Measurements from ENCODE around the gene RALGPS1. TPM values are rescaled to one million over a fixed set of nuclear protein-coding genes. Genes with fewer than 3 reads are reported as not detected.

The RALGPS1 gene
- total and polyA plus RNA-seq, 2 of the 13 experiments (the other 11 are each of a cell fraction or from before 2014, with no cell fraction given), result 3.7 to 6.5 TPM

- H3K9ac ChIP-seq (ENCODE audit: insufficient read depth, low read depth, low read length), result no peak overlapping the region
- BruUV-seq (replicated peaks), result no TSS peak
- POLR2A ChIA-PET, result no interaction called here
- no peak overlapping the region for H3K4me3 ChIP-seq (replicated peaks in 1 of 3; ENCODE audit: insufficient read depth in 1 of 3, low read depth in 2 of 3, low read length in 3 of 3)
- no peak overlapping the region for H3K27ac ChIP-seq (ENCODE audit: extremely low read length, insufficient read depth, low read length)
- no peak for ATAC-seq
- H4K20me1 ChIP-seq (ENCODE audit: insufficient read depth, low read length), result no peaks in the 10 kb centered on the region
- H2AFZ ChIP-seq (ENCODE audit: low read length), result no peak overlapping the region
- DNase-seq (ENCODE audit: low spot score), result no peak
- WGBS (ENCODE audit: low lambda C conversion rate), result 91% methylated on average over 8 of the region's 8 CpGs
- intact Hi-C loops (cut with micrococcal nuclease; ENCODE audit: unreplicated experiment) (no loop called here), in situ Hi-C loops (cut with HindIII; ENCODE audit: extremely low pct_ligation_motif_present, low pct_unique_long_range_greater_than_20kb) (no loop called here)
- CTCF ChIA-PET (ENCODE audit: low intra/inter-chr PET ratio, low total read pairs), result no interaction called here
- H3K4me1 ChIP-seq (ENCODE audit: insufficient read depth, low read length), result peaks cover 17% of the 10 kb centered on the region
- H3K4me2 ChIP-seq (ENCODE audit: low read depth, low read length), result no peak overlapping the region
- no peaks in the 10 kb centered on the region for H3K79me2 ChIP-seq (ENCODE audit: insufficient read depth, low read length)
- TF ChIP-seq ZBTB7B (CRISPR knock-in tag; IDR thresholded peaks at IDR 0.05), result no peak
- TF ChIP-seq TOPORS (CRISPR knock-in tag; IDR thresholded peaks at IDR 0.05), result no peak
- TF ChIP-seq NFKB2 (CRISPR knock-in tag; IDR thresholded peaks at IDR 0.05; ENCODE audit: borderline replicate concordance), result no peak
- TF ChIP-seq PHB2 (IDR thresholded peaks at IDR 0.05; ENCODE audit: partially characterized antibody), result no peak
- TF ChIP-seq ZNF781 (CRISPR knock-in tag; IDR thresholded peaks at IDR 0.05; ENCODE audit: borderline replicate concordance, not compliant biosample characterization), result no peak
- TF ChIP-seq HCFC1 (IDR thresholded peaks at IDR 0.05; ENCODE audit: low read depth, low read length), result no peak
- peaks cover 0 to under 1% of the 10 kb centered on the region in 2 experiments; a peak in 1 of 5 replicates for H3K36me3 ChIP-seq (replicated peaks in 1 of 2; ENCODE audit: control insufficient read depth in 1 of 2, insufficient read depth in 2 of 2, low read length in 2 of 2)
- H3K27me3 ChIP-seq (ENCODE audit: control insufficient read depth in 1 of 2, insufficient read depth in 2 of 2, low read length in 2 of 2), result no peaks in the 10 kb centered on the region
- no peaks in the 10 kb centered on the region for H3K9me3 ChIP-seq (ENCODE audit: low read length)
- no peak for FAIRE-seq
Measured at GRCh38 chr9:127087836-127088235, 173.3 kb downstream of the RALGPS1 start.

- Histone ChIP-seq H4K20me1 (ENCODE audit: insufficient read depth, low read length) (no peaks in the 10 kb centered on the region), H3K4me2 (ENCODE audit: low read depth, low read length) (no peak overlapping the region), H3K27me3 (ENCODE audit: control insufficient read depth in 1 of 2, insufficient read depth in 2 of 2, low read length in 2 of 2) (no peaks in the 10 kb centered on the region), H3K9me3 (ENCODE audit: low read length) (no peaks in the 10 kb centered on the region), H3K4me1 (ENCODE audit: insufficient read depth, low read length) (peaks cover 9% of the 10 kb centered on the region), H2AFZ (ENCODE audit: low read length) (no peak overlapping the region), H3K4me3 (replicated peaks in 1 of 3; ENCODE audit: insufficient read depth in 1 of 3, low read depth in 2 of 3, low read length in 3 of 3) (no peak overlapping the region), H3K27ac (ENCODE audit: extremely low read length, insufficient read depth, low read length) (no peak overlapping the region), H3K79me2 (ENCODE audit: insufficient read depth, low read length) (no peaks in the 10 kb centered on the region), H3K9ac (ENCODE audit: insufficient read depth, low read depth, low read length) (no peak overlapping the region), H3K36me3 (replicated peaks in 1 of 2; ENCODE audit: control insufficient read depth in 1 of 2, insufficient read depth in 2 of 2, low read length in 2 of 2) (peaks cover 0 to 2% of the 10 kb centered on the region in 2 experiments; a peak in 2 of 5 replicates)
- in situ Hi-C loops (cut with HindIII; ENCODE audit: extremely low pct_ligation_motif_present, low pct_unique_long_range_greater_than_20kb) (no loop called here), intact Hi-C loops (cut with micrococcal nuclease; ENCODE audit: unreplicated experiment) (no loop called here)
- no peak for ATAC-seq
- DNase-seq (ENCODE audit: low spot score), result no peak
- ChIA-PET CTCF (ENCODE audit: low intra/inter-chr PET ratio, low total read pairs) (no interaction called here), POLR2A (no interaction called here)
- 96% methylated on average over 20 of the region's 27 CpGs for WGBS (ENCODE audit: low lambda C conversion rate)
- no TSS peak for BruUV-seq (replicated peaks)
- no peak for FAIRE-seq
- TF ChIP-seq NBN (conservative IDR thresholded peaks at IDR 0.05), result no peak
- no peak for TF ChIP-seq RFXANK (CRISPR knock-in tag; IDR thresholded peaks at IDR 0.05)
- TF ChIP-seq SSRP1 (CRISPR knock-in tag; IDR thresholded peaks at IDR 0.05), result no peak
- TF ChIP-seq CREBL2 (CRISPR knock-in tag; IDR thresholded peaks at IDR 0.05; ENCODE audit: borderline replicate concordance), result no peak
- TF ChIP-seq TRAFD1 (CRISPR knock-in tag; IDR thresholded peaks at IDR 0.05; ENCODE audit: borderline replicate concordance), result no peak
- TF ChIP-seq CHCHD3 (CRISPR knock-in tag; IDR thresholded peaks at IDR 0.05), result no peak
- no peak for TF ChIP-seq HES4 (CRISPR knock-in tag; IDR thresholded peaks at IDR 0.05; ENCODE audit: borderline replicate concordance)
- TF ChIP-seq JUND (CRISPR knock-in tag; IDR thresholded peaks at IDR 0.05), result no peak
- no peak for TF ChIP-seq SIX4 (CRISPR knock-in tag; IDR thresholded peaks at IDR 0.05)
- TF ChIP-seq CEBPG (CRISPR knock-in tag; IDR thresholded peaks at IDR 0.05), result no peak
Measured at GRCh38 chr9:127088724-127089615, 174.4 kb downstream of the RALGPS1 start.

Data from HepG2 (cell line).